HUES6 (cell line): ENCODE data around the gene RNF224.
A peak's percentile ranks its signal among the peaks of the same experiment; 100 is the strongest.

Experiments
- H3K27ac ChIP-seq: 2 replicates; pipeline ENCODE4 v1.7.0; 2013; ENCODE audit warnings: low read depth, mild to moderate bottlenecking, low read length, inconsistent platforms
- H3K27me3 ChIP-seq: 2 replicates; pipeline ENCODE4 v1.6.1; 2013; ENCODE audit warnings: low read length; ENCODE audit not compliant: control insufficient read depth, insufficient read depth
- H3K36me3 ChIP-seq: 2 replicates; pipeline ENCODE4 v1.6.1; 2013; ENCODE audit warnings: low read length; ENCODE audit not compliant: control insufficient read depth, insufficient read depth
- H3K4me1 ChIP-seq: 2 replicates; pipeline ENCODE4 v1.6.1; 2013; ENCODE audit warnings: low read length; ENCODE audit not compliant: control insufficient read depth, insufficient read depth
- H3K4me3 ChIP-seq: 2 replicates; pipeline ENCODE4 v1.5.1; 2013; ENCODE audit warnings: low read depth, low read length
- H3K9ac ChIP-seq: one replicate; pipeline ENCODE4 v1.6.1; 2013; ENCODE audit warnings: mild to moderate bottlenecking, low read length
- H3K9me3 ChIP-seq: 2 replicates; pipeline ENCODE4 v1.6.1; 2013; ENCODE audit warnings: low read depth, low read length; ENCODE audit not compliant: control insufficient read depth, insufficient read depth

The RNF224 gene

DNA sequence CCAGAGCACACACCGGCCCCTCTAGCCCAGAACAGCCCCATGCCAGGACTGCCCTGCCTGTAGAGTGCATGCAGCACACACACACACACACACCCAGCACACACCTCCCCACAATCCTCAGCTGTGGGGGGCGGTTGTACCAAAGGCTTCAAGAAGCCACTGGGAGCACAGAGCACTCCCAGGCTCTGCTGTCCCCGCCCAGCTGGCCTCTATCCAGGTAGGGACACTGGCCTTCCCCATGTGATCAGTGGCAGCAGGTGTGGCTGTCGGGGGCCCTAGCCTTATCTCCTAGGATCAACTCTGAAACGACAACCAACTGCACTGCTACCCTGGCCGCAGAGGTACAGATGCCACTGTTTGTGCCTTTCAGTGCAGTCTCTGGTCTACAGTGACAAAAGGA, 40.9 kb upstream of the RNF224 start:
- Histone ChIP-seq H3K36me3 (peaks cover 63% of the 10 kb centered on the region), H3K27me3 (no peaks in the 10 kb centered on the region), H3K9me3 (no peaks in the 10 kb centered on the region), H3K4me3 (no peak overlapping the region), H3K27ac (no peak overlapping the region), H3K9ac (no peak overlapping the region), H3K4me1 (peaks cover 11% of the 10 kb centered on the region)

DNA sequence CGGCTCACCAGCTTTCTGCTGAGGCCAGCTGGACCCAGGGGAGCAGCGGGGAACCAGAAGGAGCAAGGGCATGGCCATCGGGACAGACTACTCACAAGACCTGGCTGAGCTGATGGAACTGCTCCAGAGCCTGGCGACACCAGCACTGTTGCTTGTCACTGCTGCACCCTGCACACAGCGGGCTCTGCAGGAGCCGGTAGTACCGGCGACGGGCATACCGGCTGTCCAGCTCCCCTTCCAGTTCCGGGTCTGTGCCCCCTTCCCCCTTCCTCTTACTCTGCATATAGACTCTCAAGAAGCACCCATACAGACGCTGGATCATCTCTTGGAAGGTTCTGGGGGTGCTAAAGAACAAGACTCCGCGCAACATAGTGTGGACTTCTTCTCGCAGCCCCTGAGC, 39.9 kb upstream of the RNF224 start:
- no peak overlapping the region for H3K27ac ChIP-seq
- H3K4me3 ChIP-seq = peak overlapping the region; percentile 95
- H3K9ac ChIP-seq = peak overlapping the region; percentile 81
- H3K4me1 ChIP-seq = peaks cover 11% of the 10 kb centered on the region
- H3K9me3 ChIP-seq = no peaks in the 10 kb centered on the region
- peaks cover 62% of the 10 kb centered on the region for H3K36me3 ChIP-seq
- no peaks in the 10 kb centered on the region for H3K27me3 ChIP-seq

DNA sequence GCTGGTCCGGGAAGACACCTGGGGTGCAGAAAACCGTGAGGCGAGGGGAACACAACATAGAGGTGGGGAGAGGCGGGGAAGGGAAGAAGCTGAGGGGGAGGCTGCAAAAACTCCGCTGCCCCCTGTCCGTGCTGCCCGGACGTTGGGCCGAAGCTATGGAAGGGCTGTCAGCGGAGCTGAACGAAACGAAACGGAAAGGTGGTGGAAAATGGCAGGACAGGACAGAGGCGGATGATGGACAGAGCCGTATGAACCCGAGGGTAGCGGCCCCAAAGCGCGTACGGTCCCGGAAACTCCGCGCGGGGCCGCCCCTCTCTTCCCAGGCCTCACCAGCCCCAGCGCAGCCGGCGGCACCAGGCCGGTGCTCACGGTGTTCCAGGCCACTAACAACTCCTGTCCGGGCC, 39.2 kb upstream of the RNF224 start:
- Histone ChIP-seq H3K27me3 (no peaks in the 10 kb centered on the region), H3K27ac (no peak overlapping the region; the same call in 1 of the 2 replicates), H3K4me3 (peak overlapping the region; percentile 95), H3K36me3 (peaks cover 55% of the 10 kb centered on the region), H3K9me3 (no peaks in the 10 kb centered on the region), H3K4me1 (peaks cover 11% of the 10 kb centered on the region), H3K9ac (peak overlapping the region; percentile 81)

DNA sequence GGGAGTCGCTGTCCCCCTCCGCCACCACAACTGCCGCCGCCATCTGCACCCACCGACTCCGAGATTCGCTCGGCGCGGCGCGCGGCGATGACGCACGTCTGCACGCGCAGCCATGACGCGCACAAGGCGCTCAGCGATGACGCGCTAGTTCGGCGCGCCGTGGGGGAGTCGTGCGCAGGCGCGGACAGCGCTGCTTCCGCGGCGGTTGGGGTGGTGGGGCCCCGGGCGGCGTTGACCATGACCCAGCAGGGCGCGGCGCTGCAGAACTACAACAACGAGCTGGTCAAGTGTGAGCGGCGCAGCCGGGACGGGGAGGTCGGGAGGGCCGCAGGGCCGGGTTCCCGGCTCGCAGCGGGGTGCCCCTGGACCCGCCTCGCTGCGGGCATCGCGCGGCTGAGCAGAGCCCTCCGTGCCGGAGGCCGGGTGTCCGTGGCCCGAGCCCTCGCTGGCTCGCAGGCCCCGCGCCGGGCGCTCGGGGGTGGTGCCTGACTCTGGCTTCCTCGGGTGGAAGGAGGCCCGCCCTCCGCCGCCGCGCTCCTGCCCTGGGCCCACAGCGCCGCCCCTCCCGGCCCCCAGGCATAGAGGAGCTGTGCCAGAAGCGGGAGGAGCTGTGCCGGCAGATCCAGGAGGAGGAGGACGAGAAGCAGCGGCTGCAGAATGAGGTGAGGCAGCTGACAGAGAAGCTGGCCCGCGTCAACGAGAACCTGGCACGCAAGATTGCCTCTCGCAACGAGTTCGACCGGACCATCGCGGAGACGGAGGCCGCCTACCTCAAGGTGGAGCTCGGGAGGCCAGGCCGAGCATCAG, 38.6 kb upstream of the RNF224 start, which contains the start of the genes ANAPC2 and SSNA1:
Gene ANAPC2 (minus strand): TSS at position 71 of the 807 bp plus-strand sequence. CDS start 28 bp downstream, at position 43.
Gene SSNA1 (plus strand): TSS at position 187 of the 807 bp plus-strand sequence. CDS start 51 bp downstream, at position 238.
- Histone ChIP-seq H3K9ac (peak within 1 kb of the TSS; percentile 81), H3K36me3 (peaks cover 49% of the 10 kb centered on the region), H3K4me3 (peak within 1 kb of the TSS; percentile 95), H3K9me3 (no peaks in the 10 kb centered on the region), H3K27ac (peak within 1 kb of the TSS; percentile 46; the same call in 1 of the 2 replicates), H3K4me1 (peaks cover 11% of the 10 kb centered on the region), H3K27me3 (no peaks in the 10 kb centered on the region)

- Histone ChIP-seq H3K9ac (peak overlapping the region; percentile 81), H3K9me3 (no peaks in the 10 kb centered on the region), H3K4me1 (peaks cover 17% of the 10 kb centered on the region), H3K36me3 (peaks cover 40% of the 10 kb centered on the region), H3K4me3 (peak overlapping the region; percentile 95), H3K27me3 (no peaks in the 10 kb centered on the region), H3K27ac (0 out of 2 replicates have a peak overlapping the region, but pooled peaks have one; percentile 46)
These were observed 37.7 kb upstream of the RNF224 start for GRCh38 chr9:137189297-137190295.

GRCh38 chr9:137190315-137190856, 36.9 kb upstream of the RNF224 start:
- Histone ChIP-seq H3K27me3 (no peaks in the 10 kb centered on the region), H3K9ac (no peak overlapping the region), H3K9me3 (no peaks in the 10 kb centered on the region), H3K36me3 (peaks cover 33% of the 10 kb centered on the region), H3K4me1 (peaks cover 24% of the 10 kb centered on the region), H3K4me3 (no peak overlapping the region), H3K27ac (no peak overlapping the region)

- peaks cover 24% of the 10 kb centered on the region for H3K4me1 ChIP-seq
These were observed 36.1 kb upstream of the RNF224 start for GRCh38 chr9:137191245-137191644.

GRCh38 chr9:137191691-137192447, 35.4 kb upstream of the RNF224 start:
- Histone ChIP-seq H3K4me1 (peaks cover 24% of the 10 kb centered on the region), H3K4me3 (no peak overlapping the region), H3K36me3 (peaks cover 21% of the 10 kb centered on the region), H3K9ac (no peak overlapping the region), H3K9me3 (no peaks in the 10 kb centered on the region), H3K27me3 (no peaks in the 10 kb centered on the region), H3K27ac (no peak overlapping the region)

More at GRCh38 chr9:137191245-137191644, 36.1 kb upstream of the RNF224 start:
- Histone ChIP-seq H3K27ac (no peak overlapping the region), H3K36me3 (peaks cover 25% of the 10 kb centered on the region), H3K27me3 (no peaks in the 10 kb centered on the region), H3K9me3 (no peaks in the 10 kb centered on the region), H3K9ac (no peak overlapping the region), H3K4me3 (no peak overlapping the region)

DNA sequence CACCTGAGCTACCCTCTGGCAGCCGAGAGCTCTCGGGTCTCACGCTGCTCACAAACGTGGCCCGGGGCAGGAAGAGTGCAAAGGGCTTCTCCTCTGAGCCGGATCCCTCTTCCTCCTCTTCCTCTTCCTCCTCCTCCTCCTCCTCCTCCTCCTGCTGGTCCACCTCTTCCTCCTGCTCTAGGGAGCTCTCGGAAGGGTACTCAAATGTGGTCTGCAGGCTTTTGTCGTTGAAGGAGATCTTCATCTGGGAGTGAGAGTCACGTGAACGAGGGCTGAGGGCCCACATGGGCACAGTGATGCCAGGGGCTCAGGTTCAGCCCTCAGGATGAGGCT, 34.9 kb upstream of the RNF224 start:
- H3K27ac ChIP-seq = no peak overlapping the region
- no peaks in the 10 kb centered on the region for H3K9me3 ChIP-seq
- H3K4me1 ChIP-seq = peaks cover 24% of the 10 kb centered on the region
- no peaks in the 10 kb centered on the region for H3K27me3 ChIP-seq
- peaks cover 21% of the 10 kb centered on the region for H3K36me3 ChIP-seq
- no peak overlapping the region for H3K9ac ChIP-seq
- H3K4me3 ChIP-seq = no peak overlapping the region

- Histone ChIP-seq H3K27ac (no peak overlapping the region), H3K9ac (no peak overlapping the region), H3K27me3 (no peaks in the 10 kb centered on the region), H3K4me1 (peaks cover 21% of the 10 kb centered on the region), H3K36me3 (peaks cover 21% of the 10 kb centered on the region), H3K4me3 (no peak overlapping the region), H3K9me3 (no peaks in the 10 kb centered on the region)
These were observed 34.4 kb upstream of the RNF224 start for GRCh38 chr9:137192859-137193258.
